ENCODE measurements around the gene TNPO2. TPM values are rescaled to one million over a fixed set of nuclear protein-coding genes. Genes with fewer than 3 reads are reported as not detected.

TNPO2 gene
- 25.3 to 34.1 TPM (median 31.2 TPM) in 5 replicates for total RNA-seq (2022; extraction: Qiagen RNA extraction; ENCODE audit: low read depth)

GRCh38 chr19:12723641-12724426, at the start of gene TNPO2:
TNPO2 (minus strand) TSS chr19:12723932; CDS start chr19:12720977, 2,955 bp downstream.

GRCh38 chr19:12751635-12752034, 27.9 kb upstream of the TNPO2 start, which contains the start of gene BEST2:
BEST2 (plus strand) TSS chr19:12751791; CDS start chr19:12752593, 802 bp downstream.

GRCh38 chr19:12736995-12737834, 13.5 kb upstream of the TNPO2 start, which contains the start of gene GET3:
GET3 (plus strand) TSS chr19:12737497; CDS start chr19:12737506, 9 bp downstream.

GRCh38 chr19:12696366-12697335, 27.1 kb downstream of the TNPO2 start, which contains the start of gene FBXW9:
FBXW9 (minus strand) TSS chr19:12696631; CDS start chr19:12696581, 50 bp downstream.

GRCh38 chr19:12687496-12688196, 36.1 kb downstream of the TNPO2 start, which contains the start of gene GNG14:
GNG14 (plus strand) TSS chr19:12687998; CDS start chr19:12688049, 51 bp downstream.

GRCh38 chr19:12681074-12681987, 42.4 kb downstream of the TNPO2 start, which contains the start of gene DHPS:
DHPS (minus strand) TSS chr19:12681880; CDS start chr19:12681766, 114 bp downstream.

GRCh38 chr19:12666265-12667048, 57.3 kb downstream of the TNPO2 start, which contains the start of the genes MAN2B1 and WDR83:
MAN2B1 (minus strand) TSS chr19:12666742; CDS start chr19:12666701, 41 bp downstream.
WDR83 (plus strand) TSS chr19:12666807; CDS start chr19:12669791, 2,984 bp downstream.

Other genes starting within 250 kb of the TNPO2 start
- gene ZNF709, start 239.1 kb downstream of the TNPO2 start, total RNA-seq (2022; extraction: Qiagen RNA extraction; ENCODE audit: low read depth) = 0.40 TPM in 1 of 5 replicates, not detected in the others
- gene ZNF564, start 172.4 kb downstream of the TNPO2 start, total RNA-seq (2022; extraction: Qiagen RNA extraction; ENCODE audit: low read depth) = 1.1 to 2.9 TPM (median 2.0 TPM) in 5 replicates
- gene ZNF490, start 113.1 kb downstream of the TNPO2 start, total RNA-seq (2022; extraction: Qiagen RNA extraction; ENCODE audit: low read depth) = 0.62 to 1.3 TPM (median 0.79 TPM) in 4 of 5 replicates, not detected in the other
- 3.3 to 6.1 TPM (median 5.5 TPM) in 5 replicates for gene ZNF791, start 113.0 kb downstream of the TNPO2 start, total RNA-seq (2022; extraction: Qiagen RNA extraction; ENCODE audit: low read depth)
- gene MAN2B1, start 57.2 kb downstream of the TNPO2 start, total RNA-seq (2022; extraction: Qiagen RNA extraction; ENCODE audit: low read depth) = 16.3 to 23.1 TPM (median 20.7 TPM) in 5 replicates
- 8.1 to 11.1 TPM (median 10.0 TPM) in 5 replicates for gene WDR83, start 57.1 kb downstream of the TNPO2 start, total RNA-seq (2022; extraction: Qiagen RNA extraction; ENCODE audit: low read depth)
- gene DHPS, start 42.1 kb downstream of the TNPO2 start, total RNA-seq (2022; extraction: Qiagen RNA extraction; ENCODE audit: low read depth) = 41.0 to 49.8 TPM (median 46.5 TPM) in 5 replicates
- gene GNG14, start 35.9 kb downstream of the TNPO2 start, total RNA-seq (2022; extraction: Qiagen RNA extraction; ENCODE audit: low read depth) = not detected in 5 replicates
- gene FBXW9, start 27.3 kb downstream of the TNPO2 start, total RNA-seq (2022; extraction: Qiagen RNA extraction; ENCODE audit: low read depth) = 9.5 to 13.2 TPM (median 12.2 TPM) in 5 replicates
- gene TRIR, start 10.8 kb upstream of the TNPO2 start, total RNA-seq (2022; extraction: Qiagen RNA extraction; ENCODE audit: low read depth) = 169 to 203 TPM (median 185 TPM) in 5 replicates
- gene GET3, start 13.6 kb upstream of the TNPO2 start, total RNA-seq (2022; extraction: Qiagen RNA extraction; ENCODE audit: low read depth) = 69.5 to 100 TPM (median 92.3 TPM) in 5 replicates
- 0.10 to 0.26 TPM (median 0.22 TPM) in 5 replicates for gene BEST2, start 27.9 kb upstream of the TNPO2 start, total RNA-seq (2022; extraction: Qiagen RNA extraction; ENCODE audit: low read depth)
- 9.9 to 11.6 TPM (median 10.9 TPM) in 5 replicates for gene HOOK2, start 51.6 kb upstream of the TNPO2 start, total RNA-seq (2022; extraction: Qiagen RNA extraction; ENCODE audit: low read depth)
- 121 to 193 TPM (median 166 TPM) in 5 replicates for gene JUNB, start 67.6 kb upstream of the TNPO2 start, total RNA-seq (2022; extraction: Qiagen RNA extraction; ENCODE audit: low read depth)
- 0.40 to 1.1 TPM (median 0.49 TPM) in 5 replicates for gene PRDX2, start 77.9 kb upstream of the TNPO2 start, total RNA-seq (2022; extraction: Qiagen RNA extraction; ENCODE audit: low read depth)
- 7.3 to 16.4 TPM (median 14.3 TPM) in 4 of 5 replicates, not detected in the other for gene THSD8, start 78.1 kb upstream of the TNPO2 start, total RNA-seq (2022; extraction: Qiagen RNA extraction; ENCODE audit: low read depth)
- 34.0 to 49.5 TPM (median 45.5 TPM) in 5 replicates for gene RNASEH2A, start 82.7 kb upstream of the TNPO2 start, total RNA-seq (2022; extraction: Qiagen RNA extraction; ENCODE audit: low read depth)
- 0.15 to 0.56 TPM (median 0.38 TPM) in 4 of 5 replicates, not detected in the other for gene RTBDN, start 110.6 kb upstream of the TNPO2 start, total RNA-seq (2022; extraction: Qiagen RNA extraction; ENCODE audit: low read depth)
- gene MAST1, start 114.6 kb upstream of the TNPO2 start, total RNA-seq (2022; extraction: Qiagen RNA extraction; ENCODE audit: low read depth) = 0.89 to 3.0 TPM (median 2.4 TPM) in 5 replicates
- 24.2 to 32.6 TPM (median 30.6 TPM) in 5 replicates for gene DNASE2, start 157.5 kb upstream of the TNPO2 start, total RNA-seq (2022; extraction: Qiagen RNA extraction; ENCODE audit: low read depth)
- gene KLF1, start 163.3 kb upstream of the TNPO2 start, total RNA-seq (2022; extraction: Qiagen RNA extraction; ENCODE audit: low read depth) = not detected in 5 replicates
- 8.2 to 10.8 TPM (median 8.9 TPM) in 5 replicates for gene GCDH, start 167.2 kb upstream of the TNPO2 start, total RNA-seq (2022; extraction: Qiagen RNA extraction; ENCODE audit: low read depth)
- gene SYCE2, start 195.4 kb upstream of the TNPO2 start, total RNA-seq (2022; extraction: Qiagen RNA extraction; ENCODE audit: low read depth) = 0.31 to 0.72 TPM (median 0.46 TPM) in 5 replicates
- 66.1 to 75.6 TPM (median 72.9 TPM) in 5 replicates for gene FARSA, start 209.8 kb upstream of the TNPO2 start, total RNA-seq (2022; extraction: Qiagen RNA extraction; ENCODE audit: low read depth)
- 499 to 569 TPM (median 524 TPM) in 5 replicates for gene CALR, start 214.7 kb upstream of the TNPO2 start, total RNA-seq (2022; extraction: Qiagen RNA extraction; ENCODE audit: low read depth)
- gene RAD23A, start 221.9 kb upstream of the TNPO2 start, total RNA-seq (2022; extraction: Qiagen RNA extraction; ENCODE audit: low read depth) = 67.4 to 79.0 TPM (median 77.0 TPM) in 5 replicates
- 37.2 to 58.7 TPM (median 53.1 TPM) in 5 replicates for gene GADD45GIP1, start 233.3 kb upstream of the TNPO2 start, total RNA-seq (2022; extraction: Qiagen RNA extraction; ENCODE audit: low read depth)
- gene DAND5, start 245.6 kb upstream of the TNPO2 start, total RNA-seq (2022; extraction: Qiagen RNA extraction; ENCODE audit: low read depth) = 0.07 to 0.32 TPM (median 0.10 TPM) in 4 of 5 replicates, not detected in the other